ENCODE measurements around the gene GLRX5.
"Not testable (repeated sequence)": the region's sequence is repeated elsewhere in the genome, so short reads cannot be mapped to it uniquely, and the experiment has no call there.

Gene GLRX5

GRCh38 chr14:95549656-95550585 lies 15.1 kb downstream of the GLRX5 start:
- in situ Hi-C loops (cut with MboI; ENCODE audit: low sequenced_read_pairs) = loop anchor here (25.0 kb wide), 1 partner anchor 437 kb away; no protein-coding TSS in a partner anchor

- in situ Hi-C loops (cut with MboI; ENCODE audit: low sequenced_read_pairs) = loop anchor here (25.0 kb wide), 1 partner anchor 436 kb away; no protein-coding TSS in a partner anchor
Measured at GRCh38 chr14:95551435-95551834, 16.6 kb downstream of the GLRX5 start.

GRCh38 chr14:95553141-95553540 lies 18.3 kb downstream of the GLRX5 start:
- in situ Hi-C loops (cut with MboI; ENCODE audit: low sequenced_read_pairs) = loop anchor here (25.0 kb wide), 1 partner anchor 434 kb away; no protein-coding TSS in a partner anchor

GRCh38 chr14:95555053-95555452 lies 20.2 kb downstream of the GLRX5 start:
- in situ Hi-C loops (cut with MboI; ENCODE audit: low sequenced_read_pairs) = loop anchor here (25.0 kb wide), 1 partner anchor 432 kb away; no protein-coding TSS in a partner anchor

- in situ Hi-C loops (cut with MboI; ENCODE audit: low sequenced_read_pairs) = loop anchor here (25.0 kb wide), 1 partner anchor 430 kb away; no protein-coding TSS in a partner anchor
Measured at GRCh38 chr14:95557291-95557690, 22.4 kb downstream of the GLRX5 start.

GRCh38 chr14:95557832-95558231 lies 23.0 kb downstream of the GLRX5 start:
- in situ Hi-C loops (cut with MboI; ENCODE audit: low sequenced_read_pairs) = loop anchor here (25.0 kb wide), 1 partner anchor 429 kb away; no protein-coding TSS in a partner anchor

- in situ Hi-C loops (cut with MboI; ENCODE audit: low sequenced_read_pairs) = loop anchor here (25.0 kb wide), 1 partner anchor 428 kb away; no protein-coding TSS in a partner anchor
Measured at GRCh38 chr14:95559203-95559602, 24.4 kb downstream of the GLRX5 start.

GRCh38 chr14:95561001-95561412 lies 26.2 kb downstream of the GLRX5 start:
- in situ Hi-C loops (cut with MboI; ENCODE audit: low sequenced_read_pairs) = loop anchor here (25.0 kb wide), 1 partner anchor 426 kb away; no protein-coding TSS in a partner anchor

- in situ Hi-C loops (cut with MboI; ENCODE audit: low sequenced_read_pairs) = loop anchor here (25.0 kb wide), 1 partner anchor 424 kb away; no protein-coding TSS in a partner anchor
Measured at GRCh38 chr14:95562892-95563685, 28.2 kb downstream of the GLRX5 start.

- in situ Hi-C loops (cut with MboI; ENCODE audit: low sequenced_read_pairs) = loop anchor here (25.0 kb wide), 1 partner anchor 423 kb away; no protein-coding TSS in a partner anchor
Measured at GRCh38 chr14:95564060-95564459, 29.2 kb downstream of the GLRX5 start.

- in situ Hi-C loops (cut with MboI; ENCODE audit: low sequenced_read_pairs) = loop anchor here (25.0 kb wide), 1 partner anchor 418 kb away; no protein-coding TSS in a partner anchor
Measured at GRCh38 chr14:95569440-95569839, 34.6 kb downstream of the GLRX5 start.

- in situ Hi-C loops (cut with MboI; ENCODE audit: low sequenced_read_pairs) = loop anchor here (25.0 kb wide), 1 partner anchor 414 kb away; no protein-coding TSS in a partner anchor
Measured at GRCh38 chr14:95573313-95573712, 38.5 kb downstream of the GLRX5 start.

- in situ Hi-C loops (cut with MboI; ENCODE audit: low sequenced_read_pairs) = no loop called here
Measured at GRCh38 chr14:95575840-95576473, 41.1 kb downstream of the GLRX5 start.

- in situ Hi-C loops (cut with MboI; ENCODE audit: low sequenced_read_pairs) = no loop called here
Measured at GRCh38 chr14:95577067-95577800, 42.4 kb downstream of the GLRX5 start.

- in situ Hi-C loops (cut with MboI; ENCODE audit: low sequenced_read_pairs) = no loop called here
Measured at GRCh38 chr14:95577870-95578269, 43.0 kb downstream of the GLRX5 start.

- in situ Hi-C loops (cut with MboI; ENCODE audit: low sequenced_read_pairs) = not testable (repeated sequence)
Measured at GRCh38 chr14:95583836-95584617, 49.2 kb downstream of the GLRX5 start.

- in situ Hi-C loops (cut with MboI; ENCODE audit: low sequenced_read_pairs) = no loop called here
Measured at GRCh38 chr14:95585953-95586620, 51.2 kb downstream of the GLRX5 start.

- in situ Hi-C loops (cut with MboI; ENCODE audit: low sequenced_read_pairs) = not testable (repeated sequence)
Measured at GRCh38 chr14:95591182-95591581, 56.3 kb downstream of the GLRX5 start.

Data from HL-60/S4 treated with retinoic acid at 250 ng/mL for 4 days and 3 days (cell line).